Adrenal gland (tissue), 12 donors: ENCODE measurements around the gene TGFBR1. TPM values are rescaled to one million over a fixed set of nuclear protein-coding genes. Genes with fewer than 3 reads are reported as not detected.

Experiments used
- DNase-seq, 7 donors: peaks; one replicate each; pipeline ENCODE4 v3.0.0-alpha.2; 2019 to 2020
- H3K27ac ChIP-seq, 5 donors: fragments of 200-600 bp; sonication (generic) in 4 of 5; 1 replicate in 3 of 5; 2 replicates in 2 of 5; pipeline versions ENCODE4 v1.5.1 to v1.8.0; 2016 to 2020; ENCODE audit warnings: mild to moderate bottlenecking in 1 of 5
- H3K27me3 ChIP-seq: fragments of 200-600 bp; 2 replicates; pipeline ENCODE4 v1.8.0; 2021
- H3K36me3 ChIP-seq, 2 donors: fragments of 200-600 bp; replicated peaks in 1 of 2; 1 replicate in 1 of 2; 2 replicates in 1 of 2; pipeline versions ENCODE4 v1.5.1 to v1.8.0; 2018 to 2022
- H3K4me1 ChIP-seq, 2 donors: fragments of 200-600 bp; replicated peaks in 1 of 2; 1 replicate in 1 of 2; 2 replicates in 1 of 2; pipeline versions ENCODE4 v1.5.1 to v1.8.0; 2018 to 2021
- H3K4me3 ChIP-seq, 4 donors: fragments of 200-600 bp; sonication (generic) in 3 of 4; one replicate each; pipeline ENCODE4 v1.5.1; 2016 to 2018
- H3K9me3 ChIP-seq, 3 donors: fragments of 200-600 bp; sonication (generic) in 1 of 3; replicated peaks in 1 of 3; 1 replicate in 2 of 3; 2 replicates in 1 of 3; pipeline versions ENCODE4 v1.5.1 to v1.8.0; 2016 to 2021
- POLR2A ChIP-seq, 2 donors: fragments of 450-650 bp; IDR thresholded peaks; one replicate each; pipeline ENCODE4 v1.6.1; 2017; ENCODE audit warnings: antibody characterized with exemption in 2 of 2, mild to moderate bottlenecking in 2 of 2, moderate library complexity in 1 of 2
- WGBS, 4 donors: extraction: QIAGEN DNeasy Blood & Tissue Kit in 2 of 4; methylation state at CpG; one replicate each; pipeline versions ENCODE4 v1.1.5 to v1.1.7; 2013 to 2017; 5-methylcytosine and 5-hydroxymethylcytosine counted together
- intact Hi-C, 2 donors: fragments of 100-400 bp; cut with DNase I; formaldehyde crosslinking; loops; one replicate each; pipeline versions ENCODE4 v1.14.1 to v1.15.0; 2022 to 2023
- polyA plus RNA-seq, 3 donors: library from polyadenylated mRNA; stranded (reverse); fragments of 200-250 nt in 2 of 3; fragments of 350-450 nt in 1 of 3; fragmentation: Illumina TruSeq in 1 of 3; extraction: RNeasy Lipid Tissue Mini Kit (QIAGEN cat#74804) in 1 of 3; gene quantifications; one replicate each; pipeline ENCODE4 v1.2.3, GENCODE V29; 2013 to 2014
- total RNA-seq, 9 donors: library from RNA; depleted of rRNA in 4 of 9; stranded (reverse); fragments of >200 nt in 4 of 9; fragments of 120-200 nt in 1 of 9; fragmentation: NEBNext Ultra II Directional in 1 of 9; extraction: Animal tissue kit (Norgen Biotek cat#: 25700) in 1 of 9; gene quantifications; one replicate each; pipeline versions ENCODE4 v1.1.0 to v1.2.4, GENCODE V29; 2013 to 2023
- TF ChIP-seq, protein P1 (sequence below), 6 experiments: fragments of 450-650 bp in 4 of 6; fragments of 200-600 bp in 2 of 6; sonication (generic) in 1 of 6; IDR thresholded peaks; 1 replicate in 5 of 6; 2 replicates in 1 of 6; pipeline versions ENCODE4 v1.5.1 to v1.8.0; 2016 to 2021; ENCODE audit warnings: antibody characterized with exemption in 6 of 6, mild to moderate bottlenecking in 2 of 6, moderate library complexity in 1 of 6
- donor health status: healthy with polysubstance abuse.
- donor health status: Bipolar disorder and iron deficiency.
- donor health status: DM: yes; HTN: yes; CAD: no.
- donor health status: DM: no; HTN: no; CAD: no.
- donor health status: DM: no; HTN: no; CAD: no.
- donor health status: DM: yes; HTN: yes; CAD: no.

TGFBR1 gene
- total and polyA plus RNA-seq, 12 donors = 5.5 to 38.5 (median 25.4) TPM

DNA sequence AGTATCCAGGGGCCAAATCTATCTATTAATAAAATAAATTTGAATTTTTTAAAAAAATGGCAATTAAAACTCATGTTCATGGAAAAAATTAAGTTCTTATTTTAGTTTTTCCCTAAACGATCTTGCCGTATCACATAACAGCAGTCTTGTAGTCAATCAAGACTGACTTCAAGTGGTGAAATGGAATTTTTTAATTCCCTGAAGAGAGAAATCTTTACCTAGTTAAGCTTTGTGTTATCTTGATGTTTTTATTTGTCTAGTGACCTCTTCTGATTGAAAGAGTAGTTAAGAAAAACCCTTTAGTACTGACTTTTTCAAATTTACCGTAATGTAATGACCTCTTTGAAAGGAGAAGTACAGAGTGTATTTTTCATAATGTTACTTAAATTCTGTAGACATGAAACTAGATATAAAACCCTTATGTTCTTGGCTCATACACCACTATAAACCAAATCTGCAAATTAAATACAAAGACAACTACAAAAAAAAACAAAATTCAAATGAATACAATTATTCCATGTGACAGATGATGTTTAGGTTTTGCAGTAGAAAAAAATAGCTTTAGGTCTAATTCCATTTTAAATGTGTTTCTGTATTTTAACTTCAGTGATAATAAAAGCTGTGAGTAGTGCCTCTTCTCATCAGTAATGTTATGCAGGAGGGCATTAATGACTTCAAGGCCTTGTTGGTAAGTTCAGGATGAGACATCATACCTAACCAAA is 19.8 kb downstream of the TGFBR1 start:
- Histone ChIP-seq H3K9me3 (no peaks in the 10 kb centered on the region), H3K27ac (no peak overlapping the region), H3K4me1 (peaks cover 0 to 16% of the 10 kb centered on the region in 2 donors), H3K36me3 (no peaks in the 10 kb centered on the region), H3K27me3 (no peaks in the 10 kb centered on the region), H3K4me3 (no peak overlapping the region)
- TF ChIP-seq POLR2A (IDR thresholded peaks at IDR 0.05) = no peak
- TF ChIP-seq, protein P1, sequence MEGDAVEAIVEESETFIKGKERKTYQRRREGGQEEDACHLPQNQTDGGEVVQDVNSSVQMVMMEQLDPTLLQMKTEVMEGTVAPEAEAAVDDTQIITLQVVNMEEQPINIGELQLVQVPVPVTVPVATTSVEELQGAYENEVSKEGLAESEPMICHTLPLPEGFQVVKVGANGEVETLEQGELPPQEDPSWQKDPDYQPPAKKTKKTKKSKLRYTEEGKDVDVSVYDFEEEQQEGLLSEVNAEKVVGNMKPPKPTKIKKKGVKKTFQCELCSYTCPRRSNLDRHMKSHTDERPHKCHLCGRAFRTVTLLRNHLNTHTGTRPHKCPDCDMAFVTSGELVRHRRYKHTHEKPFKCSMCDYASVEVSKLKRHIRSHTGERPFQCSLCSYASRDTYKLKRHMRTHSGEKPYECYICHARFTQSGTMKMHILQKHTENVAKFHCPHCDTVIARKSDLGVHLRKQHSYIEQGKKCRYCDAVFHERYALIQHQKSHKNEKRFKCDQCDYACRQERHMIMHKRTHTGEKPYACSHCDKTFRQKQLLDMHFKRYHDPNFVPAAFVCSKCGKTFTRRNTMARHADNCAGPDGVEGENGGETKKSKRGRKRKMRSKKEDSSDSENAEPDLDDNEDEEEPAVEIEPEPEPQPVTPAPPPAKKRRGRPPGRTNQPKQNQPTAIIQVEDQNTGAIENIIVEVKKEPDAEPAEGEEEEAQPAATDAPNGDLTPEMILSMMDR (IDR thresholded peaks at IDR 0.05) = no peak
- DNase-seq = no peak
- WGBS, 4 donors = 88 to 93% (median 90%) methylated on average over 3 of the region's 3 CpGs
- intact Hi-C loops = no loop called here

DNA sequence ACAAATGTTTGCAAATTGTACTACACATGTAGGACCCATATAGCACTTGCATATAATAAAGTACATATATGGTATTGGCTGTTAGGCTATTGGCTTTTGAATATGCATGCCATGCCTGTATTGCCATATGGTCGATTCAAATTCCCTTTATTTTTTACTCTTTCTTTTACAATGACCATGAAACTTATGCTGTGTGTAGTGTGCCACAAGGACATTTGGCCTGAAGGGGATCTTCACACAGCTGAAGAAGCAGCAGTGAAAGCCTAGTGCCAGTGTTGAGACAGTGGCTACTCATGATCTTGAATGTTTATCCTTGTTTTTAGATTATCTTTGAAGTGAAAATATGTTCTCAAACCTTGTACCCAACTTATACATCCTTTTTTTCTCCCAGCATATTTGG is 20.5 kb downstream of the TGFBR1 start:
- no peaks in the 10 kb centered on the region for H3K9me3 ChIP-seq
- 41 to 67% (median 57%) methylated on average over 1 of the region's 1 CpG for WGBS, 4 donors
- H3K4me3 ChIP-seq = no peak overlapping the region
- H3K27ac ChIP-seq = no peak overlapping the region
- DNase-seq = no peak
- peaks cover 0 to 16% of the 10 kb centered on the region in 2 donors for H3K4me1 ChIP-seq
- H3K36me3 ChIP-seq = no peaks in the 10 kb centered on the region
- H3K27me3 ChIP-seq = no peaks in the 10 kb centered on the region
- TF ChIP-seq POLR2A (IDR thresholded peaks at IDR 0.05) = no peak
- TF ChIP-seq, protein P1 (IDR thresholded peaks at IDR 0.05) = no peak
- intact Hi-C loops = no loop called here

DNA sequence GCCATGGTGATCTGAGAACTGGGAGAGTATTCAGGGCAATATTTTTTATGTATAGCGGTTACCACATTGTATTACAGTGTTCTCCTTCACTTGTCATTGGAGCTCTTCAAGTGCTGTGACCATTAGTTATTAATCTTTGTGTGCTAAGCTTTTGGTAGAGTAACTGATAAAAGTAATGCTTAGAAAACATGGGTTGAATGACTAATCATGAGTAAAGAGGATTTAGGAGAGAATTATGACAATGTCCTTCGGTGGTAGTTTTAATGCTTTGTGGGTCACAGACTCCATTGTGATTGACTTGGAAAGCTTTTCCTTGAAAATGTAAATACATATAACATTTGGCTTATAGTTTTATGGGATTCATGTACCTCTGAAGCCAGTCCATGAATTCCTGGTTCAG is 21.4 kb downstream of the TGFBR1 start:
- TF ChIP-seq, protein P1 (IDR thresholded peaks at IDR 0.05) = no peak
- no peak for TF ChIP-seq POLR2A (IDR thresholded peaks at IDR 0.05)
- no peak for DNase-seq
- 58 to 64% (median 61%) methylated on average over 2 of the region's 2 CpGs for WGBS, 4 donors
- Histone ChIP-seq H3K4me1 (peaks cover 0 to 16% of the 10 kb centered on the region in 2 donors), H3K36me3 (no peaks in the 10 kb centered on the region), H3K27ac (no peak overlapping the region), H3K9me3 (no peaks in the 10 kb centered on the region), H3K27me3 (no peaks in the 10 kb centered on the region), H3K4me3 (no peak overlapping the region)
- intact Hi-C loops = no loop called here

DNA sequence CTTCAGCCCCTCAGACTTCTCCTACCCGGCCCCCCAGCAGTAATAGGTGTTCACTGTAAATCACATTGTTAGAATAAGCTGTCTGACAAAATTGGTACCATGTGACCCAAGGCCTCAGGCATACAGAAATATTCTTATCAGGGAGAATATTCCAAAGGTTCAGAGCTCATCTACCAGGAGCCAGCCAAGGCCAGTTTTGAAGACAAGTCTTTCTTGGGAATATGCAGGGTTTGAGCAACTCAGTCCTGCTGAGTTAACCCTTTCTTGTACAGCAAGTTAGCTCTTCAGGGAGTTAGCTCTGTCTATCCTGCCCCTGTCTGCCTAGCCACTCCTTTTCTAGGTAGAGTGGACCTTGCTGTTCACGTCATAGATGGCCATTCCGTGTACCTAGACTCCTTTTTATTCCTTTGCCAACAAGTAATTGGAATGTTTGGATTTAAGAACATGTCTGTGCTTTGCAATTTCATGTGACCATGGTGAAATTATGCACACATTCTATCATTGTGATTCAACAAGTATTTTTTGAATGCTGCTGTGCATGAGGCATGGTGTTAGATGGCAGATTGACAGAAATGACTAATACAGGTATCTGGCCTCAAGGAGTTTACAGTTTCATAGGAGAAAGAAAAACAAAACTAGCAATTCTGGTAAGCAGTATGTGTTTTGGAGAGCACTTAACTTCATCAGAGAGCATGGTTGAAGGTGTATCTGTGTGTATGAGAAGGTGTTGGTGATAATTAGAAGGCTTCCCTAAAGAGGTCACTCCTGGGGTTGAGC is 22.6 kb downstream of the TGFBR1 start:
- Histone ChIP-seq H3K4me3 (no peak overlapping the region), H3K27ac (no peak overlapping the region), H3K36me3 (no peaks in the 10 kb centered on the region), H3K4me1 (peaks cover 0 to 16% of the 10 kb centered on the region in 2 donors), H3K9me3 (no peaks in the 10 kb centered on the region), H3K27me3 (no peaks in the 10 kb centered on the region)
- TF ChIP-seq, protein P1 (IDR thresholded peaks at IDR 0.05) = no peak
- TF ChIP-seq POLR2A (IDR thresholded peaks at IDR 0.05) = no peak
- 91 to 96% (median 92%) methylated on average over 3 of the region's 3 CpGs for WGBS, 4 donors
- no peak for DNase-seq
- intact Hi-C loops = no loop called here
